Fibroblast of lung (primary cell): ENCODE data around the gene POLN. TPM values are rescaled to one million over a fixed set of nuclear protein-coding genes. Genes with fewer than 3 reads are reported as not detected.

Experiments
- DNase-seq, 2 donors: peaks; one replicate each; pipeline versions ENCODE4 v3.0.0 to v3.0.0-alpha.2; 2010; ENCODE audit warnings: low read depth in 2 of 2
- H2AFZ ChIP-seq: 2 replicates; pipeline ENCODE4 v1.5.1; 2012; ENCODE audit warnings: low read length, control low read depth, inconsistent platforms
- H3K27ac ChIP-seq: 2 replicates; pipeline ENCODE4 v1.5.1; 2011; ENCODE audit warnings: low read length, control low read depth; ENCODE audit not compliant: insufficient read depth
- H3K27me3 ChIP-seq: 2 replicates; pipeline ENCODE4 v1.5.1; 2011; ENCODE audit warnings: mild to moderate bottlenecking, low read length; ENCODE audit not compliant: control insufficient read depth, insufficient read depth
- H3K36me3 ChIP-seq: 2 replicates; pipeline ENCODE4 v1.5.1; 2011; ENCODE audit warnings: low read length; ENCODE audit not compliant: control insufficient read depth, insufficient read depth
- H3K4me1 ChIP-seq: 2 replicates; pipeline ENCODE4 v1.5.1; 2011; ENCODE audit warnings: low read length; ENCODE audit not compliant: control insufficient read depth, insufficient read depth; ENCODE audit errors: extremely low read depth
- H3K4me2 ChIP-seq: 2 replicates; pipeline ENCODE4 v1.5.1; 2011; ENCODE audit warnings: low read length, control low read depth; ENCODE audit not compliant: insufficient read depth; ENCODE audit errors: extremely low read depth
- H3K4me3 ChIP-seq, 4 experiments: fragments of 200-600 bp in 1 of 4; sonication (generic) in 1 of 4; replicated peaks in 1 of 4; 2 replicates each; pipeline ENCODE4 v1.5.1; 2011 to 2016; ENCODE audit warnings: low read length in 4 of 4, low read depth in 3 of 4, mild to moderate bottlenecking in 3 of 4, control low read depth in 2 of 4, inconsistent platforms in 1 of 4, mixed read lengths in 1 of 4; ENCODE audit not compliant: insufficient read depth in 1 of 4; ENCODE audit errors: control extremely low read depth in 1 of 4
- H3K79me2 ChIP-seq: 2 replicates; pipeline ENCODE4 v1.5.1; 2012; ENCODE audit warnings: mild to moderate bottlenecking, low read length, inconsistent platforms; ENCODE audit not compliant: control insufficient read depth, insufficient read depth
- H3K9ac ChIP-seq: 2 replicates; pipeline ENCODE4 v1.5.1; 2011; ENCODE audit warnings: mild to moderate bottlenecking, low read length, control low read depth; ENCODE audit not compliant: insufficient read depth
- H3K9me3 ChIP-seq: 2 replicates; pipeline ENCODE4 v1.5.1; 2012; ENCODE audit warnings: low read depth, low read length; ENCODE audit not compliant: control insufficient read depth, insufficient read depth
- H4K20me1 ChIP-seq: 2 replicates; pipeline ENCODE4 v1.5.1; 2011; ENCODE audit warnings: low read length; ENCODE audit not compliant: control insufficient read depth, insufficient read depth; ENCODE audit errors: extremely low read depth
- EZH2 ChIP-seq: IDR thresholded peaks from 2 replicates; pipeline ENCODE4 v1.5.1; 2012; ENCODE audit warnings: low read length, control low read depth, mild to moderate bottlenecking; ENCODE audit errors: missing control alignments
- polyA plus RNA-seq, 2 donors: library from polyadenylated mRNA; depleted of rRNA in 1 of 2; stranded (reverse) in 1 of 2; unstranded in 1 of 2; fragments of >200 nt; gene quantifications; 2 replicates each; pipeline ENCODE4 v1.2.1, GENCODE V29; 2011 to 2012; ENCODE audit warnings: missing spikeins in 1 of 2
- total RNA-seq: library from RNA; depleted of rRNA; stranded (reverse); fragments of >200 nt; gene quantifications from 2 replicates; pipeline ENCODE4 v1.2.1, GENCODE V29; 2014
- TF ChIP-seq, protein P1 (sequence below), 2 donors: IDR thresholded peaks in 1 of 2; conservative IDR thresholded peaks in 1 of 2; 1 replicate in 1 of 2; 2 replicates in 1 of 2; pipeline ENCODE4 v1.5.1; 2011 to 2012; ENCODE audit warnings: low read length in 2 of 2, control low read depth in 1 of 2, inconsistent platforms in 1 of 2, low read depth in 1 of 2, mild to moderate bottlenecking in 1 of 2

Gene POLN
- total and polyA plus RNA-seq, 2 donors (not counting 1 experiment from before 2014, with no cell fraction given) = 0.58 to 5.6 TPM

DNA sequence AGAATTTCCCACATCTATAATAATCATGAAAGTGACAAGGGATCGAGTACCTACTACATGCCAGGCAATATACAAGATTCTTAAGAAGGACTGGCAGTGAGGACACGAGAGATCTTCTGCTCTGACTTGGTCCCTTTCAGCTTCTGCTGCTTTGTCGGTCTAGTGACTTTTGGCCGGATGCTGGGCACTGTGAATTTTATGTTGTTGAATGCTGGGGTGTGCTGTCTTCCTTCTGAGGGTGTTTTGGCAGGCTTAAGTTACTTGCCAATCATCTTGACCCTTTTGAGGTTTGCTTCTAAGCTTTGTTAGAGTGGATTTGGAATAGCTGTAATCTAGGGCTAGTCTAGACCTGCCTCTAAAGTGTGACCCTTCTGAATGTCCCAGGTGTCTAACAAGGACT lies 159.3 kb downstream of the POLN start:
- Histone ChIP-seq H3K9ac (no peak overlapping the region), H2AFZ (no peak overlapping the region), H3K4me2 (no peak overlapping the region), H3K4me1 (no peaks in the 10 kb centered on the region), H3K79me2 (no peaks in the 10 kb centered on the region), H3K36me3 (no peaks in the 10 kb centered on the region), H3K4me3 (no peak overlapping the region), H3K27me3 (no peaks in the 10 kb centered on the region), H3K9me3 (no peaks in the 10 kb centered on the region), H3K27ac (no peak overlapping the region), H4K20me1 (no peaks in the 10 kb centered on the region)
- no peak for TF ChIP-seq EZH2
- TF ChIP-seq, protein P1, sequence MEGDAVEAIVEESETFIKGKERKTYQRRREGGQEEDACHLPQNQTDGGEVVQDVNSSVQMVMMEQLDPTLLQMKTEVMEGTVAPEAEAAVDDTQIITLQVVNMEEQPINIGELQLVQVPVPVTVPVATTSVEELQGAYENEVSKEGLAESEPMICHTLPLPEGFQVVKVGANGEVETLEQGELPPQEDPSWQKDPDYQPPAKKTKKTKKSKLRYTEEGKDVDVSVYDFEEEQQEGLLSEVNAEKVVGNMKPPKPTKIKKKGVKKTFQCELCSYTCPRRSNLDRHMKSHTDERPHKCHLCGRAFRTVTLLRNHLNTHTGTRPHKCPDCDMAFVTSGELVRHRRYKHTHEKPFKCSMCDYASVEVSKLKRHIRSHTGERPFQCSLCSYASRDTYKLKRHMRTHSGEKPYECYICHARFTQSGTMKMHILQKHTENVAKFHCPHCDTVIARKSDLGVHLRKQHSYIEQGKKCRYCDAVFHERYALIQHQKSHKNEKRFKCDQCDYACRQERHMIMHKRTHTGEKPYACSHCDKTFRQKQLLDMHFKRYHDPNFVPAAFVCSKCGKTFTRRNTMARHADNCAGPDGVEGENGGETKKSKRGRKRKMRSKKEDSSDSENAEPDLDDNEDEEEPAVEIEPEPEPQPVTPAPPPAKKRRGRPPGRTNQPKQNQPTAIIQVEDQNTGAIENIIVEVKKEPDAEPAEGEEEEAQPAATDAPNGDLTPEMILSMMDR (conservative IDR thresholded peaks at IDR 0.05 in 1 of 2, IDR thresholded peaks at IDR 0.05 in 1 of 2; ENCODE audit: low read depth in 1 of 2, low read length in 2 of 2) = no peak
- no peak for DNase-seq

DNA sequence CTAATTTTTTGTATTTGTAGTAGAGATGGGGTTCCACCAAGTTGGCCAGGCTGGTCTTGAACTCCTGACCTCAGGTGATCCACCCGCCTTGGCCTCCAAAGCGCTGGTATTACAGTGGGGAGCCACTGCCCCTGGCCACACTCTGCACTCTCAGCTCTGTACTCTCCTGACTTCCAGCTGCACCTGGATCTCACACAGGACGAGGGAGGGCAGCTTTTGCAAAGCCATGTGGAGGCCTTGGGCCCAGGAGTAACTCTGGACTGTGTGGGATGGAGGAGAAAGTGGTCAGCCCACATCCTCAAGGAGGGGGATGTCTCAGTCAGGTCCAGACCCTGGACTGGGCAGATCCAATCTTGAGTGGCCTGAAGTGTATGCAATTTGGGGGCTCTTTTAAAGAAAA lies 159.8 kb downstream of the POLN start:
- Histone ChIP-seq H3K27me3 (no peaks in the 10 kb centered on the region), H3K4me1 (no peaks in the 10 kb centered on the region), H3K4me2 (no peak overlapping the region), H3K27ac (no peak overlapping the region), H3K9me3 (no peaks in the 10 kb centered on the region), H3K36me3 (no peaks in the 10 kb centered on the region), H3K4me3 (no peak overlapping the region), H3K9ac (no peak overlapping the region), H4K20me1 (no peaks in the 10 kb centered on the region), H2AFZ (no peak overlapping the region), H3K79me2 (no peaks in the 10 kb centered on the region)
- no peak for DNase-seq
- no peak for TF ChIP-seq EZH2
- TF ChIP-seq, protein P1 (conservative IDR thresholded peaks at IDR 0.05 in 1 of 2, IDR thresholded peaks at IDR 0.05 in 1 of 2; ENCODE audit: low read depth in 1 of 2, low read length in 2 of 2) = no peak

- H3K79me2 ChIP-seq = no peaks in the 10 kb centered on the region
- no peaks in the 10 kb centered on the region for H3K4me1 ChIP-seq
- no peak overlapping the region for H3K27ac ChIP-seq
- H3K4me2 ChIP-seq = no peak overlapping the region
- TF ChIP-seq, protein P1 (conservative IDR thresholded peaks at IDR 0.05 in 1 of 2, IDR thresholded peaks at IDR 0.05 in 1 of 2; ENCODE audit: low read depth in 1 of 2, low read length in 2 of 2) = no peak
- no peak for TF ChIP-seq EZH2
- H4K20me1 ChIP-seq = no peaks in the 10 kb centered on the region
- H3K9me3 ChIP-seq = no peaks in the 10 kb centered on the region
- H3K36me3 ChIP-seq = no peaks in the 10 kb centered on the region
- DNase-seq = no peak
- no peak overlapping the region for H3K4me3 ChIP-seq
- no peak overlapping the region for H3K9ac ChIP-seq
- no peaks in the 10 kb centered on the region for H3K27me3 ChIP-seq
- H2AFZ ChIP-seq = no peak overlapping the region
Observed at GRCh38 chr4:2081540-2081939, 160.4 kb downstream of the POLN start.
